H1 (cell line): ENCODE measurements around the gene PLGRKT. TPM values are rescaled to one million over a fixed set of nuclear protein-coding genes. Genes with fewer than 3 reads are reported as not detected.

Experiments
- CTCF ChIA-PET: fragments of 300-600 bp; sonication (Branson Sonifier 250); formaldehyde crosslinking; loops from one replicate; lab custom pipeline; 2021; ENCODE audit not compliant: partially characterized antibody; lab: Charles Lee
- POLR2A ChIA-PET: fragments of 300-600 bp; sonication (Branson Sonifier 250); formaldehyde crosslinking; loops from one replicate; lab custom pipeline; 2021; ENCODE audit warnings: inconsistent platforms; ENCODE audit not compliant: partially characterized antibody; lab: Charles Lee
- DNase-seq, 2 experiments: peaks; one replicate each; pipeline versions ENCODE4 v3.0.0 to v3.0.0-alpha.2; 2010 to 2022; ENCODE audit warnings: low spot score in 2 of 2, low read depth in 1 of 2, mixed read lengths in 1 of 2
- FAIRE-seq: peaks from 2 replicates; lab custom pipeline; 2011; peaks lifted over from hg19 to GRCh38; lab: Jason Lieb, UNC
- H2AFZ ChIP-seq: 2 replicates; pipeline ENCODE4 v1.8.1; 2012; ENCODE audit warnings: low read length, inconsistent platforms
- H2AK5ac ChIP-seq: 2 replicates; pipeline ENCODE4 v1.6.1; 2013; ENCODE audit warnings: low read depth, low read length
- H2BK120ac ChIP-seq: replicated peaks from 2 replicates; pipeline ENCODE3; 2013; ENCODE audit warnings: low read depth, low read length, inconsistent platforms
- H2BK12ac ChIP-seq: 2 replicates; pipeline ENCODE4 v1.6.1; 2013; ENCODE audit warnings: low read depth, low read length
- H2BK15ac ChIP-seq: 2 replicates; pipeline ENCODE4 v1.6.1; 2013; ENCODE audit warnings: low read length
- H2BK20ac ChIP-seq: 2 replicates; pipeline ENCODE4 v1.6.1; 2013; ENCODE audit warnings: low read length
- H2BK5ac ChIP-seq: 2 replicates; pipeline ENCODE4 v1.6.1; 2013; ENCODE audit warnings: low read depth, low read length
- H3K14ac ChIP-seq: 2 replicates; pipeline ENCODE4 v1.6.1; 2013; ENCODE audit warnings: inconsistent platforms; ENCODE audit not compliant: insufficient read length
- H3K18ac ChIP-seq: 2 replicates; pipeline ENCODE4 v1.6.1; 2013; ENCODE audit warnings: low read length; ENCODE audit errors: extremely low read depth
- H3K23ac ChIP-seq: 2 replicates; pipeline ENCODE4 v1.6.1; 2013; ENCODE audit warnings: inconsistent platforms; ENCODE audit not compliant: insufficient read length
- H3K23me2 ChIP-seq: 2 replicates; pipeline ENCODE4 v1.6.1; 2013; ENCODE audit warnings: low read depth, low read length
- H3K27ac ChIP-seq: 2 replicates; pipeline ENCODE4 v1.6.1; 2011; ENCODE audit warnings: low read depth, low read length, inconsistent platforms
- H3K27me3 ChIP-seq, 4 experiments: replicated peaks in 1 of 4; 1 replicate in 1 of 4; 2 replicates in 3 of 4; pipeline versions ENCODE4 v1.6.1 to v1.8.1; 2011 to 2013; ENCODE audit warnings: low read length in 3 of 4, mild to moderate bottlenecking in 3 of 4, inconsistent platforms in 2 of 4, mixed read lengths in 2 of 4, moderate library complexity in 1 of 4; ENCODE audit not compliant: control insufficient read depth in 3 of 4, insufficient read depth in 3 of 4; ENCODE audit errors: extremely low read depth in 1 of 4
- H3K36me3 ChIP-seq, 4 experiments: 2 replicates each; pipeline versions ENCODE4 v1.6.1 to v1.8.1; 2011 to 2013; ENCODE audit warnings: mild to moderate bottlenecking in 4 of 4, low read length in 3 of 4, moderate library complexity in 2 of 4, control low read depth in 1 of 4, inconsistent platforms in 1 of 4; ENCODE audit not compliant: insufficient read depth in 4 of 4, control insufficient read depth in 2 of 4
- H3K4ac ChIP-seq: replicated peaks from 2 replicates; pipeline ENCODE3; 2013; ENCODE audit warnings: low read length, low read depth, mixed read lengths, inconsistent platforms; ENCODE audit not compliant: insufficient read length
- H3K4me1 ChIP-seq, 4 experiments: replicated peaks in 1 of 4; 1 replicate in 1 of 4; 2 replicates in 3 of 4; pipeline versions ENCODE4 v1.6.1 to v1.8.1; 2011 to 2013; ENCODE audit warnings: low read length in 3 of 4, inconsistent platforms in 2 of 4, mixed read lengths in 1 of 4; ENCODE audit not compliant: insufficient read depth in 4 of 4, control insufficient read depth in 3 of 4
- H3K4me2 ChIP-seq, 2 experiments: 2 replicates each; pipeline versions ENCODE4 v1.6.1 to v1.8.1; 2011 to 2013; ENCODE audit warnings: low read depth in 2 of 2, low read length in 2 of 2, control low read depth in 1 of 2, inconsistent platforms in 1 of 2, mild to moderate bottlenecking in 1 of 2; ENCODE audit not compliant: insufficient read depth in 1 of 2
- H3K4me3 ChIP-seq, 4 experiments: fragments of 200-600, 300-600 bp in 1 of 4; sonication (generic), shearing (Covaris generic), sonication (Bioruptor Twin) in 1 of 4; 2 replicates each; pipeline versions ENCODE4 v1.5.1 to v1.8.1; 2011 to 2016; ENCODE audit warnings: low read length in 4 of 4, low read depth in 3 of 4, control low read depth in 2 of 4, inconsistent platforms in 2 of 4, mild to moderate bottlenecking in 2 of 4, mixed read lengths in 1 of 4, moderate library complexity in 1 of 4; ENCODE audit not compliant: insufficient read depth in 2 of 4; ENCODE audit errors: extremely low read depth in 1 of 4
- H3K56ac ChIP-seq: replicated peaks from 2 replicates; pipeline ENCODE3; 2013; ENCODE audit warnings: low read depth, mild to moderate bottlenecking, mixed read lengths, low read length, inconsistent platforms; ENCODE audit not compliant: insufficient read length
- H3K79me1 ChIP-seq: 2 replicates; pipeline ENCODE4 v1.6.1; 2013; ENCODE audit warnings: low read depth, low read length, control low read depth
- H3K79me2 ChIP-seq, 2 experiments: 2 replicates each; pipeline versions ENCODE4 v1.6.1 to v1.8.1; 2012 to 2013; ENCODE audit warnings: low read length in 2 of 2, mild to moderate bottlenecking in 2 of 2, inconsistent platforms in 1 of 2; ENCODE audit not compliant: insufficient read depth in 2 of 2, control insufficient read depth in 1 of 2
- H3K9ac ChIP-seq, 4 experiments: replicated peaks in 1 of 4; 1 replicate in 1 of 4; 2 replicates in 3 of 4; pipeline versions ENCODE4 v1.6.1 to v1.8.1; 2011 to 2013; ENCODE audit warnings: low read depth in 3 of 4, low read length in 3 of 4, control low read depth in 2 of 4, mild to moderate bottlenecking in 2 of 4, moderate library complexity in 2 of 4, inconsistent platforms in 1 of 4; ENCODE audit errors: extremely low read depth in 1 of 4
- H3K9me3 ChIP-seq, 2 experiments: 2 replicates each; pipeline versions ENCODE4 v1.6.1 to v1.8.1; 2012 to 2013; ENCODE audit warnings: mild to moderate bottlenecking in 2 of 2, moderate library complexity in 2 of 2, control low read depth in 1 of 2, inconsistent platforms in 1 of 2, low read depth in 1 of 2, low read length in 1 of 2, mixed read lengths in 1 of 2; ENCODE audit not compliant: insufficient read depth in 2 of 2
- H4K20me1 ChIP-seq, 2 experiments: replicated peaks in 1 of 2; 2 replicates each; pipeline versions ENCODE3 to v1.8.1; 2011 to 2013; ENCODE audit warnings: inconsistent platforms in 2 of 2, low read length in 2 of 2, mild to moderate bottlenecking in 1 of 2; ENCODE audit not compliant: insufficient read depth in 2 of 2, control insufficient read depth in 1 of 2
- H4K5ac ChIP-seq: 2 replicates; pipeline ENCODE4 v1.6.1; 2013; ENCODE audit warnings: low read length, low read depth, mixed read lengths, inconsistent platforms; ENCODE audit not compliant: insufficient read length
- H4K8ac ChIP-seq: 2 replicates; pipeline ENCODE4 v1.8.0; 2013; ENCODE audit warnings: mild to moderate bottlenecking, moderate library complexity, low read length, inconsistent platforms; ENCODE audit not compliant: insufficient read depth; ENCODE audit errors: extremely low read depth
- H4K91ac ChIP-seq: replicated peaks from 2 replicates; pipeline ENCODE3; 2013; ENCODE audit warnings: low read length, mixed read lengths, inconsistent platforms; ENCODE audit not compliant: insufficient read length
- CTBP2 ChIP-seq: IDR thresholded peaks from 2 replicates; pipeline ENCODE4 v1.7.0; 2011; ENCODE audit warnings: borderline replicate concordance, mild to moderate bottlenecking, moderate library complexity, mixed read lengths, low read length; ENCODE audit not compliant: insufficient read depth, insufficient read length
- JUND ChIP-seq: IDR thresholded peaks from 2 replicates; pipeline ENCODE4 v1.6.1; 2011; ENCODE audit warnings: mild to moderate bottlenecking, improper control_type of control experiment, low read length
- PHF8 ChIP-seq: fragments of 200-600 bp; sonication (generic); conservative IDR thresholded peaks from 2 replicates; pipeline ENCODE4 v1.7.1; 2012; ENCODE audit warnings: low read depth, mild to moderate bottlenecking, inconsistent platforms, low read length, moderate library complexity
- POLR2AphosphoS5 ChIP-seq: IDR thresholded peaks from 2 replicates; pipeline ENCODE4 v1.6.1; 2011; ENCODE audit warnings: low read depth, low read length
- RAD21 ChIP-seq, 2 experiments: IDR thresholded peaks in 1 of 2; conservative IDR thresholded peaks in 1 of 2; 2 replicates each; pipeline ENCODE4 v1.6.1; 2011; ENCODE audit warnings: low read depth in 2 of 2, low read length in 2 of 2, improper control_type of control experiment in 1 of 2, inconsistent platforms in 1 of 2, mild to moderate bottlenecking in 1 of 2, moderate library complexity in 1 of 2
- SAP30 ChIP-seq: fragments of 300-600 bp; sonication (generic); IDR thresholded peaks from 2 replicates; pipeline ENCODE4 v1.7.1; 2012; ENCODE audit warnings: low read length, moderate library complexity, mild to moderate bottlenecking, inconsistent platforms; ENCODE audit not compliant: insufficient read depth, insufficient replicate concordance
- SIN3A ChIP-seq, 2 experiments: IDR thresholded peaks in 1 of 2; conservative IDR thresholded peaks in 1 of 2; 2 replicates each; pipeline ENCODE4 v1.6.1; 2011 to 2012; ENCODE audit warnings: low read length in 2 of 2, improper control_type of control experiment in 1 of 2, low read depth in 1 of 2, mild to moderate bottlenecking in 1 of 2
- SIX5 ChIP-seq: IDR thresholded peaks from 2 replicates; pipeline ENCODE4 v1.6.1; 2011; ENCODE audit warnings: mild to moderate bottlenecking, low read depth, low read length
- TAF1 ChIP-seq: IDR thresholded peaks from 2 replicates; pipeline ENCODE4 v1.6.1; 2011; ENCODE audit warnings: mild to moderate bottlenecking, low read depth, low read length
- WGBS, 2 experiments: shearing (Covaris generic) in 1 of 2; methylation state at CpG; one replicate each; pipeline versions ENCODE4 v1.1.6 to v1.1.7; 2013 to 2015; ENCODE audit warnings: low lambda C conversion rate in 2 of 2, mixed read lengths in 2 of 2, inconsistent platforms in 1 of 2, low coverage in 1 of 2, missing lambda C conversion rate in 1 of 2; ENCODE audit not compliant: insufficient replicate concordance in 2 of 2, insufficient coverage in 1 of 2, insufficient read length in 1 of 2; ENCODE audit errors: extremely low coverage in 1 of 2, missing lambda C conversion rate in 1 of 2; 5-methylcytosine and 5-hydroxymethylcytosine counted together
- polyA plus RNA-seq, 7 experiments: library from polyadenylated mRNA; depleted of rRNA in 3 of 7; stranded (reverse) in 5 of 7; unstranded in 2 of 7; fragments of >200 nt in 5 of 7; fragments of 200-250 nt in 2 of 7; gene quantifications; 1 replicate in 5 of 7; 2 replicates in 1 of 7; 4 replicates in 1 of 7; pipeline versions ENCODE4 v1.2.1 to v1.2.3, GENCODE V29; 2011 to 2013; ENCODE audit warnings: missing spikeins in 2 of 7, mixed read lengths in 2 of 7
- total RNA-seq: library from RNA; stranded (reverse); fragmentation: NEBNext Ultra II Directional; extraction: Animal tissue kit (Norgen Biotek cat#: 25700); gene quantifications from 2 replicates; pipeline ENCODE4 v1.2.1, GENCODE V29; 2021
- TF ChIP-seq, protein P1 (sequence below): IDR thresholded peaks from 2 replicates; pipeline ENCODE4 v1.6.1; 2012; ENCODE audit warnings: inconsistent platforms
- TF ChIP-seq, protein P2 (sequence below), 3 experiments: IDR thresholded peaks; 1 replicate in 2 of 3; 2 replicates in 1 of 3; pipeline versions ENCODE4 v1.5.1 to v1.6.1; 2011; ENCODE audit warnings: low read length in 3 of 3, mild to moderate bottlenecking in 3 of 3, inconsistent platforms in 2 of 3, low read depth in 1 of 3, moderate library complexity in 1 of 3; ENCODE audit not compliant: insufficient read depth in 1 of 3; ENCODE audit errors: control extremely low read depth in 1 of 3

PLGRKT gene
- total and polyA plus RNA-seq, 2 of the 8 experiments (the other 6 are each of a cell fraction or from before 2014, with no cell fraction given): 5.4 to 15.7 TPM

DNA sequence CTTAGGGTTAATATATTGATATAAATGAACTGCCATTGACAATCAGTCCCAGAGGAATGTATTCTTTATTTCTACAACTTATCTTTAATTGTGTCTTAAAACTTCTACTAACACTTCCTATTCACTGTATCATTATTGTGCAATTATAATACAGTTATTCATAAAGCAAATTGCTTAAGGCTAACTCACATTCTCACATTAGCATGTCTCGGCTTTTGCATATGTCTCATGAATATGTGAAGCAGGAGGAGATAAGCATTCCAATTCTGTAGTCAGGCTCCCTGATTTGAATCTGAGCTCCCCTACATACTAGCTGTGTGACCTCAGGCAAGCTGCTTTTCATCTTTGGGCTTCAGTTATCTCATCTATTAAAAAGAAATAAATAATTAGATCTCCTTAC is 45.4 kb downstream of the PLGRKT start:
- WGBS, 2 experiments: 90% methylated on average over 1 of the region's 1 CpG; no CpG with 5 or more reads in 1 of the 2 experiments
- ChIA-PET POLR2A (interaction anchor here (1.4 kb wide), 1 partner anchor 12 kb away, joined by 3 read pairs; no protein-coding TSS in a partner anchor), CTCF (no interaction called here)
- Histone ChIP-seq H3K23ac (no peak overlapping the region), H3K4me1 (no peaks in the 10 kb centered on the region), H3K4ac (no peak overlapping the region), H3K27ac (no peak overlapping the region), H4K91ac (no peak overlapping the region), H3K56ac (no peak overlapping the region), H4K8ac (no peak overlapping the region), H2BK15ac (no peak overlapping the region), H3K4me2 (no peak overlapping the region), H3K4me3 (no peak overlapping the region), H3K79me2 (no peaks in the 10 kb centered on the region), H4K5ac (no peak overlapping the region), H3K36me3 (no peaks in the 10 kb centered on the region), H3K23me2 (no peaks in the 10 kb centered on the region), H2AFZ (no peak overlapping the region), H4K20me1 (no peaks in the 10 kb centered on the region), H2BK12ac (no peak overlapping the region), H3K14ac (no peak overlapping the region), H3K79me1 (no peaks in the 10 kb centered on the region), H2BK5ac (no peak overlapping the region), H3K27me3 (no peaks in the 10 kb centered on the region), H2BK20ac (no peak overlapping the region), H2AK5ac (no peak overlapping the region), H2BK120ac (no peak overlapping the region), H3K9ac (no peak overlapping the region), H3K9me3 (no peaks in the 10 kb centered on the region), H3K18ac (no peak overlapping the region)
- no peak for DNase-seq
- FAIRE-seq: no peak
- TF ChIP-seq SIX5 (no peak), SIN3A (conservative IDR thresholded peaks at IDR 0.05 in 1 of 2, IDR thresholded peaks at IDR 0.05 in 1 of 2; ENCODE audit: low read depth in 1 of 2, low read length in 2 of 2) (no peak), RAD21 (IDR thresholded peaks at IDR 0.05 in 1 of 2, conservative IDR thresholded peaks at IDR 0.05 in 1 of 2; ENCODE audit: low read depth in 2 of 2, low read length in 2 of 2) (no peak), TAF1 (no peak), CTBP2 (no peak), JUND (no peak), PHF8 (no peak), SAP30 (no peak), POLR2AphosphoS5 (no peak)
- TF ChIP-seq, protein P1, sequence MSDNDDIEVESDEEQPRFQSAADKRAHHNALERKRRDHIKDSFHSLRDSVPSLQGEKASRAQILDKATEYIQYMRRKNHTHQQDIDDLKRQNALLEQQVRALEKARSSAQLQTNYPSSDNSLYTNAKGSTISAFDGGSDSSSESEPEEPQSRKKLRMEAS: no peak
- TF ChIP-seq, protein P2, sequence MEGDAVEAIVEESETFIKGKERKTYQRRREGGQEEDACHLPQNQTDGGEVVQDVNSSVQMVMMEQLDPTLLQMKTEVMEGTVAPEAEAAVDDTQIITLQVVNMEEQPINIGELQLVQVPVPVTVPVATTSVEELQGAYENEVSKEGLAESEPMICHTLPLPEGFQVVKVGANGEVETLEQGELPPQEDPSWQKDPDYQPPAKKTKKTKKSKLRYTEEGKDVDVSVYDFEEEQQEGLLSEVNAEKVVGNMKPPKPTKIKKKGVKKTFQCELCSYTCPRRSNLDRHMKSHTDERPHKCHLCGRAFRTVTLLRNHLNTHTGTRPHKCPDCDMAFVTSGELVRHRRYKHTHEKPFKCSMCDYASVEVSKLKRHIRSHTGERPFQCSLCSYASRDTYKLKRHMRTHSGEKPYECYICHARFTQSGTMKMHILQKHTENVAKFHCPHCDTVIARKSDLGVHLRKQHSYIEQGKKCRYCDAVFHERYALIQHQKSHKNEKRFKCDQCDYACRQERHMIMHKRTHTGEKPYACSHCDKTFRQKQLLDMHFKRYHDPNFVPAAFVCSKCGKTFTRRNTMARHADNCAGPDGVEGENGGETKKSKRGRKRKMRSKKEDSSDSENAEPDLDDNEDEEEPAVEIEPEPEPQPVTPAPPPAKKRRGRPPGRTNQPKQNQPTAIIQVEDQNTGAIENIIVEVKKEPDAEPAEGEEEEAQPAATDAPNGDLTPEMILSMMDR (IDR thresholded peaks at IDR 0.05; ENCODE audit: control extremely low read depth in 1 of 3, insufficient read depth in 1 of 3, low read depth in 1 of 3, low read length in 3 of 3): no peak
